Measurements from ENCODE around the gene PBX1. TPM values are rescaled to one million over a fixed set of nuclear protein-coding genes. Genes with fewer than 3 reads are reported as not detected.

PBX1 gene
- total and polyA plus RNA-seq, 3 experiments from 2014 or later: 0.05 to 0.16 (median 0.13) TPM

DNA sequence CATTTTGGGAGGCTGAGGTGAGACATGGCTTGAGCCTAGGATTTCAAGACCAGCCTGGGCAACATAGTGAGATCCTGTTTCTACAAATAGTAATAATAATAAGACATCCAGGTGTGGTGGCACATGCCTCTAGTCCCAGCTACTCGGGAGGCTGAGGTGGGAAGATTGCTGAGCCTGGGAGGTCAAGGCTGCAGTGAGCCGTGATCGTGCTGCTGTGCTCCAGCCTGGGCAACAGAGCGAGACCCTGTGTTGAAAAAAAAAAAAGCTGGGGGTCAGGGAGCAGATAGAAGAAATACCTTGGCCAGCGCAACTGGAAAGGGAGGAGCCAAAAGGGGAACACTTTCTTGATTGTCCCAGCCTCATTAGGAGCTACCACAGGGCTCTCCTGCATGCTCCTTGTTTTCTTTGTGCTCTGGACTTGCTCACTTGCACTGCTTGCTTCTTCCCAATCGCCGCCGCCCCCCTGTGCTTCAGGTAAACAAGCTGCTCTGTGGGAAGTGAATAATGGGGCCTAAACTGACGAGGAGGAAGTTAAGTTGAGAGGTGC, 31.1 kb downstream of the PBX1 start:
- Mint-ChIP-seq H3K27me3 (no peaks in the 10 kb centered on the region), H3K4me1 (no peaks in the 10 kb centered on the region), H3K9me3 (peaks cover 0 to 7% (median 0%) of the 10 kb centered on the region in 5 donors), H3K4me3 (no peak overlapping the region), H3K36me3 (no peaks in the 10 kb centered on the region), H3K27ac (no peak overlapping the region)
- Histone ChIP-seq H3K9me3 (ENCODE audit: low read length) (no peaks in the 10 kb centered on the region), H3K27me3 (ENCODE audit: insufficient read depth, low read length, poor library complexity, severe bottlenecking) (no peaks in the 10 kb centered on the region), H3K27ac (ENCODE audit: low read depth, low read length) (no peak overlapping the region), H3K4me1 (ENCODE audit: insufficient read depth, low read length) (no peaks in the 10 kb centered on the region), H3K36me3 (ENCODE audit: insufficient read depth, low read length) (no peaks in the 10 kb centered on the region), H3K4me3 (ENCODE audit: low read length) (no peak overlapping the region)
- ChIA-PET CTCF (no interaction called here), POLR2A (no interaction called here)
- DNase-seq: no peak

DNA sequence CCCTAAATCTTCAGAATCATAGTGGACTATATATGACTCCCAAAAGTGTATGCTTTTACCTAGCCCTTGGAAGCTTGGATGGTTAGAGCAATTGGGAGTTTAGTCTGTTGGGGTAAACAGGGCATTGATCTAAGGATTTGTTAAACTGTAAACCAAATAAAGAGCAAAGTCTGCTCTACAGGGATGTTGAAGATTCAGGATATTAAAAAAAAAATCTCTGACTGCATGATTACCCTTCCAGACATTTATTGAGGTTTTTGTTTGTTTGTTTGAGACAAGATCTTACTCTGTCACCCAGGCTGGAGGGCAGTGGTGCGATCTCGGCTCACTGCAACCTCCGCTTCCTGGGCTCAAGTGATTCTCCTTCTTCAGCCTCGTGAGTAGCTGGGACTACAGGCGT, 31.6 kb downstream of the PBX1 start:
- Histone ChIP-seq H3K36me3 (ENCODE audit: insufficient read depth, low read length) (no peaks in the 10 kb centered on the region), H3K9me3 (ENCODE audit: low read length) (no peaks in the 10 kb centered on the region), H3K4me3 (ENCODE audit: low read length) (no peak overlapping the region), H3K4me1 (ENCODE audit: insufficient read depth, low read length) (no peaks in the 10 kb centered on the region), H3K27me3 (ENCODE audit: insufficient read depth, low read length, poor library complexity, severe bottlenecking) (no peaks in the 10 kb centered on the region), H3K27ac (ENCODE audit: low read depth, low read length) (no peak overlapping the region)
- ChIA-PET CTCF (no interaction called here), POLR2A (no interaction called here)
- Mint-ChIP-seq H3K4me3 (no peak overlapping the region), H3K4me1 (no peaks in the 10 kb centered on the region), H3K27ac (no peak overlapping the region), H3K27me3 (no peaks in the 10 kb centered on the region), H3K9me3 (peaks cover 0 to 7% (median 0%) of the 10 kb centered on the region in 5 donors), H3K36me3 (no peaks in the 10 kb centered on the region)
- no peak for DNase-seq

DNA sequence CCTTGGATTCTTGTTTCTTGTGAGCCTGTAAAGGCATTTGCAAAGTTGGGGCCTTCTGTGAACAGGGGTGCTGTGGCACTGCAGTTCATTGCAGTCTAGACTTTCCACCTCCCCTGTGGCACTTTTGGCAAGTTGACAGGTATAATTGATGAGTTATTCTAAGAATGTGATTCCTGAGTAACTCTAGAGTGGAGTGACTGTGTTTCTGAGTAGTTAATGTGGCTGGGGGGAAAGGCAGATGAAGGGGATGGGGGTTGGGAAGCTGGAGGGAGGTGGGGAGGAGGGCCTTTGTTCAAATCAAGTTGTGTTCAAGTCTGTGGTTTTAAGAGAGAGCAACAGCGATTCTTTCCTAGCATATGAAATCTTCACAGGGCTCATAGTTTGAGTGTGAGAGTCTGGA, 32.9 kb downstream of the PBX1 start:
- DNase-seq: no peak
- Mint-ChIP-seq H3K27ac (no peak overlapping the region), H3K27me3 (no peaks in the 10 kb centered on the region), H3K4me1 (no peaks in the 10 kb centered on the region), H3K9me3 (peaks cover 0 to 5% (median 0%) of the 10 kb centered on the region in 5 donors), H3K4me3 (no peak overlapping the region), H3K36me3 (no peaks in the 10 kb centered on the region)
- H3K27ac ChIP-seq (ENCODE audit: low read depth, low read length): no peak overlapping the region
- ChIA-PET CTCF (no interaction called here), POLR2A (no interaction called here)
- no peaks in the 10 kb centered on the region for H3K36me3 ChIP-seq (ENCODE audit: insufficient read depth, low read length)
- no peaks in the 10 kb centered on the region for H3K9me3 ChIP-seq (ENCODE audit: low read length)
- no peak overlapping the region for H3K4me3 ChIP-seq (ENCODE audit: low read length)
- no peaks in the 10 kb centered on the region for H3K27me3 ChIP-seq (ENCODE audit: insufficient read depth, low read length, poor library complexity, severe bottlenecking)
- H3K4me1 ChIP-seq (ENCODE audit: insufficient read depth, low read length): no peaks in the 10 kb centered on the region

DNA sequence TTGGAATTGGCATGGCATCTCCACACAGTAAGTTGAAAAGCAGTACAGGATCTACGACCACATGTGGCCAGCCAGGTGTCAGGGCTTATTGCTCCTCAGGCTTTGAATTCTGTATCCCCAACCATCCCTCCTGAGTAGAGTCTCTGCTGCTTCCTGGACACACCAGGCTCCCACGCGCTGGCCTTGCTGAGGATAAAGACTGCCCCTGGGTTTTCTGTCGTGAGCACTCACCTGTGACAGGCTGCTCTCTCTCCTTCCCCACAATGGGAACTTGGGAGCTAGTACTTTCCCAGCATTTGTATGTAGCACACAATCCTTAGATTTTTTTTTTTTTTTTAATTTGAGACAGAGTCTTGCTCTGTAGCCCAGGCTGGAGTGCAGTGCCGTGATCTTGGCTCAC, 33.6 kb downstream of the PBX1 start:
- peaks cover 0 to 6% (median 0%) of the 10 kb centered on the region in 5 donors for H3K9me3 Mint-ChIP-seq

DNA sequence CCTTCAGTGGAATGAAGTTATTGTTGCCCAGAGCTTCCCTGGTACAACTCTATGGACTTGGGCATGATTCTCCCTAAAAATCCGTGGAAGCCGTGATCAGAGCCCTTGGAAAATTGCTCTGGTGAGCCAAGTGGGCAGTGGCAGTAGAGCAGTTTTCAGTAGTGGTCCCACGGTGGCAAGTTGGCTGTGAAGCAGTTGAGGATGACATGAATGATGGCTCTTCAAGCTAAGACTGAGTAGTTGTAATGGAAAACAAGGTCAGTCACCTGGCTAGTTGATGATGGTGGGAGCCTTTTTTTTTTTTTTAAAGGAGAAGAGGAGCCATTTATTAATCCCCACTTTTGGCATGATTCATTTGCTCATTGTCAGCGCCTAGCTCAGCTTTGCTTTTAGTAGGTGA, 36.2 kb downstream of the PBX1 start:
- Mint-ChIP-seq H3K4me3 (no peak overlapping the region), H3K27me3 (no peaks in the 10 kb centered on the region), H3K9me3 (peaks cover 0 to 6% (median 0%) of the 10 kb centered on the region in 5 donors), H3K4me1 (no peaks in the 10 kb centered on the region), H3K36me3 (no peaks in the 10 kb centered on the region), H3K27ac (no peak overlapping the region)
- Histone ChIP-seq H3K36me3 (ENCODE audit: insufficient read depth, low read length) (no peaks in the 10 kb centered on the region), H3K9me3 (ENCODE audit: low read length) (no peaks in the 10 kb centered on the region), H3K4me1 (ENCODE audit: insufficient read depth, low read length) (no peaks in the 10 kb centered on the region), H3K27ac (ENCODE audit: low read depth, low read length) (no peak overlapping the region), H3K4me3 (ENCODE audit: low read length) (no peak overlapping the region), H3K27me3 (ENCODE audit: insufficient read depth, low read length, poor library complexity, severe bottlenecking) (no peaks in the 10 kb centered on the region)
- ChIA-PET POLR2A (no interaction called here), CTCF (no interaction called here)
- DNase-seq: no peak

More for the DNA sequence above, 33.6 kb downstream of the PBX1 start:
- no peak overlapping the region for H3K27ac Mint-ChIP-seq
- Histone ChIP-seq H3K4me3 (ENCODE audit: low read length) (no peak overlapping the region), H3K4me1 (ENCODE audit: insufficient read depth, low read length) (no peaks in the 10 kb centered on the region), H3K27ac (ENCODE audit: low read depth, low read length) (no peak overlapping the region), H3K27me3 (ENCODE audit: insufficient read depth, low read length, poor library complexity, severe bottlenecking) (no peaks in the 10 kb centered on the region), H3K9me3 (ENCODE audit: low read length) (no peaks in the 10 kb centered on the region), H3K36me3 (ENCODE audit: insufficient read depth, low read length) (no peaks in the 10 kb centered on the region)
- H3K27me3 Mint-ChIP-seq: no peaks in the 10 kb centered on the region
- POLR2A ChIA-PET: no interaction called here
- H3K36me3 Mint-ChIP-seq: no peaks in the 10 kb centered on the region
- CTCF ChIA-PET: no interaction called here
- no peak overlapping the region for H3K4me3 Mint-ChIP-seq
- DNase-seq: no peak
- no peaks in the 10 kb centered on the region for H3K4me1 Mint-ChIP-seq

DNA sequence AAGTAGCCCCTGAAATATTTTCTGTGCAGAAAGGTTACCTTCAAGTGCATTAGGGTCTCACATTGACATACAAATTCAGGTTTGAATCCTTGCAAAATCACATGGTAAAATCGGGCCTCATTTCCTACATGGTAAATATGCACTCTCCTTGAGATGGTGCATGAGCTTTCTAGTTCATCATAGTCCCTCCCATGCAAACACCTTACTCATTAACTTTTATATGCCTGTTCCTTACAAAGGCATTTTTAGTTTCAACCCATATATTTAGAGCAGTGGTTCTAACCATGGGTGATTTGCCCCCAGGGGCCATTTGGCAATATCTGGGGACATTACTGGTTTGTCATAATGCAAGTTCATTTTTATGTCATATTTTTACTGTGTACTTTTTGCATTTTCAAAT, 37.2 kb downstream of the PBX1 start:
- H3K9me3 ChIP-seq (ENCODE audit: low read length): no peaks in the 10 kb centered on the region
- Mint-ChIP-seq H3K27ac (no peak overlapping the region), H3K4me3 (no peak overlapping the region), H3K36me3 (no peaks in the 10 kb centered on the region), H3K27me3 (no peaks in the 10 kb centered on the region), H3K9me3 (peaks cover 0 to 6% (median 0%) of the 10 kb centered on the region in 5 donors), H3K4me1 (no peaks in the 10 kb centered on the region)
- no peaks in the 10 kb centered on the region for H3K36me3 ChIP-seq (ENCODE audit: insufficient read depth, low read length)
- H3K27me3 ChIP-seq (ENCODE audit: insufficient read depth, low read length, poor library complexity, severe bottlenecking): no peaks in the 10 kb centered on the region
- ChIA-PET POLR2A (no interaction called here), CTCF (no interaction called here)
- DNase-seq: no peak
- no peak overlapping the region for H3K27ac ChIP-seq (ENCODE audit: low read depth, low read length)
- H3K4me3 ChIP-seq (ENCODE audit: low read length): no peak overlapping the region
- H3K4me1 ChIP-seq (ENCODE audit: insufficient read depth, low read length): no peaks in the 10 kb centered on the region

DNA sequence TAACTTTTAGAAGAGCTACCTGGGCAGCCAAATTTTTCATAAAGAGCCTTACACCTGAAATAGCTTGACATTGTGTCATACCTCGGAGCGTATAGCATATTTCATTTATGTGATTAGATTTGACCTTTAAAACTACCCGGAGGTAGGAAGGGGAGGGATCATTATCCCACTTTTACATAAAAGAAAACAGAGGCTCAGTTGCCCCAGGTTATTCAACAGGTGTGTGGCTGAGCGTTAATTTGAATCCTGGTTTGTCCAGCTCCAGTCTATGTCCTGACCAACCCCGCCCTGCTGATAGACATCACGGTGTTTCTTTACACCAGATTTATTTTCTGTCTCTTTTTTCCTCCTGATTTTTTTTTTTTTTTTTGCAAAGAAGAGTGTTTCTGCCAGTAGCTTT, 39.7 kb downstream of the PBX1 start:
- Mint-ChIP-seq H3K9me3 (peaks cover 0 to 4% (median 0%) of the 10 kb centered on the region in 5 donors), H3K36me3 (no peaks in the 10 kb centered on the region), H3K27me3 (no peaks in the 10 kb centered on the region), H3K27ac (no peak overlapping the region), H3K4me1 (no peaks in the 10 kb centered on the region), H3K4me3 (peak overlapping the region in 1 of 7 donors; percentile 9)
- H3K4me3 ChIP-seq (ENCODE audit: low read length): no peak overlapping the region
- no peak overlapping the region for H3K27ac ChIP-seq (ENCODE audit: low read depth, low read length)
- H3K4me1 ChIP-seq (ENCODE audit: insufficient read depth, low read length): no peaks in the 10 kb centered on the region
- CTCF ChIA-PET: no interaction called here
- no peak for DNase-seq
- H3K36me3 ChIP-seq (ENCODE audit: insufficient read depth, low read length): no peaks in the 10 kb centered on the region
- POLR2A ChIA-PET: no interaction called here
- H3K9me3 ChIP-seq (ENCODE audit: low read length): no peaks in the 10 kb centered on the region
- H3K27me3 ChIP-seq (ENCODE audit: insufficient read depth, low read length, poor library complexity, severe bottlenecking): no peaks in the 10 kb centered on the region

DNA sequence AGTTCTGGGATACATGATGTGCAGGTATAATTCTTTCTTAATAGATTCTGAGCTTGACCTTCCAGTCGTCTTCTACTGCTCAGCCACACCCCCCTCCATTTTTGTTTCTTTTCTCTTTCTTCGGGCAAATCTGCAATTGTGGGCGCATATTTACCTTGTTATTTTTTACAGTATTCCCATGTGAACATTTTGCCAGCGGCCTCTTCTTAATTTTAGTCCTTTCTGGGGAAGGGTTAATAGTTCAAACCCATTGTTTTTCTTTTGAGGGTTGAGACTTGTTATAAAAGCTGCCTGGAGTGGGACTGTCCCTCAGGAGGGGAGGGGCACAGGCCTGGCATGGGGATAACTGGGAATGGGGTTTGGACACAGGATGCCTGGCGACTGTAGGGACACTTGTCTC, 40.3 kb downstream of the PBX1 start:
- no peak overlapping the region for H3K4me3 ChIP-seq (ENCODE audit: low read length)
- ChIA-PET POLR2A (no interaction called here), CTCF (no interaction called here)
- no peaks in the 10 kb centered on the region for H3K4me1 Mint-ChIP-seq
- H3K9me3 ChIP-seq (ENCODE audit: low read length): no peaks in the 10 kb centered on the region
- H3K27me3 Mint-ChIP-seq: no peaks in the 10 kb centered on the region
- H3K27ac Mint-ChIP-seq: no peak overlapping the region
- no peaks in the 10 kb centered on the region for H3K36me3 ChIP-seq (ENCODE audit: insufficient read depth, low read length)
- H3K9me3 Mint-ChIP-seq: peaks cover 0 to 4% (median 0%) of the 10 kb centered on the region in 5 donors
- no peak for DNase-seq
- H3K27me3 ChIP-seq (ENCODE audit: insufficient read depth, low read length, poor library complexity, severe bottlenecking): no peaks in the 10 kb centered on the region
- no peaks in the 10 kb centered on the region for H3K4me1 ChIP-seq (ENCODE audit: insufficient read depth, low read length)
- no peak overlapping the region for H3K27ac ChIP-seq (ENCODE audit: low read depth, low read length)
- H3K36me3 Mint-ChIP-seq: no peaks in the 10 kb centered on the region
- no peak overlapping the region for H3K4me3 Mint-ChIP-seq

Data from CD8-positive, alpha-beta memory T cell (primary cell).